ENCODE measurements around the gene PHIP. TPM values are rescaled to one million over a fixed set of nuclear protein-coding genes. Genes with fewer than 3 reads are reported as not detected.

The PHIP gene
- total RNA-seq, 1 experiment from 2014 or later: 53.6 TPM

DNA sequence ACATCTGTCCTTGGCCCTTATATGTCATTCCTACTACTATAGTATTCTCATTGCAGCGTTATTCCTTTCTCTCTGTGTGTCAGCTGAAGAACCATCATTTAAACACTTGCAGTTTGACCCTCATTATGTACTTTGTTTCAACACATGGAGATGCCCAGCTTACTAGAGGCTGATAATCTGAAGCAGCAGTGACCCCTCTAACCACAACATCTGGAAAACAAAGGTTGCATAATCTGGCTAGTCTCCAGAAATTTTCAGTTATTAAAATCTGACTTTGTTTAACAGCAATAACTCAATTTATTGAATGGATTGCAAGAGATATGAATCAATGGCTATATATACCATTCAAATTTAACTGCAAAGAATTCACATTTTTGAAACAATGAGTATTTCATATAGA, 6.6 kb upstream of the PHIP start:
- Histone ChIP-seq H2AK5ac (ENCODE audit: insufficient read length, low read length) (no peak overlapping the region), H3K9ac (ENCODE audit: extremely low read depth, insufficient read length, low read length) (no peak overlapping the region), H4K91ac (ENCODE audit: insufficient read length, low read depth, low read length) (no peak overlapping the region), H4K5ac (ENCODE audit: insufficient read length, low read depth, low read length) (no peak overlapping the region), H4K8ac (replicated peaks; ENCODE audit: insufficient read length, low read depth, low read length) (no peak overlapping the region), H3K4me2 (ENCODE audit: insufficient read depth, insufficient read length, low read length) (no peak overlapping the region), H4K20me1 (ENCODE audit: control insufficient read depth, insufficient read depth, insufficient read length) (no peaks in the 10 kb centered on the region), H2BK15ac (ENCODE audit: low read depth, low read length) (no peak overlapping the region), H3K23me2 (ENCODE audit: insufficient read length, low read depth, low read length, poor library complexity, severe bottlenecking) (no peaks in the 10 kb centered on the region), H3T11ph (ENCODE audit: low read length) (no peak overlapping the region), H3K27ac (ENCODE audit: insufficient read length, low read depth, low read length) (no peak overlapping the region), H2BK5ac (ENCODE audit: insufficient read length, low read length) (no peak overlapping the region), H2AFZ (ENCODE audit: low read length) (no peak overlapping the region), H3K27me3 (ENCODE audit: insufficient read depth, low read length) (no peaks in the 10 kb centered on the region), H3K18ac (ENCODE audit: insufficient read length, low read depth, low read length) (no peak overlapping the region), H3K56ac (ENCODE audit: insufficient read length, low read depth, low read length) (no peak overlapping the region), H2BK20ac (ENCODE audit: low read depth, low read length, poor library complexity, severe bottlenecking) (no peak overlapping the region), H3K23ac (ENCODE audit: insufficient read length, low read depth, low read length) (no peak overlapping the region), H3K4ac (ENCODE audit: low read depth, low read length) (no peak overlapping the region), H2BK120ac (ENCODE audit: low read depth, low read length, poor library complexity, severe bottlenecking) (no peak overlapping the region), H2BK12ac (ENCODE audit: insufficient read length, low read depth, low read length) (no peak overlapping the region), H3K79me2 (ENCODE audit: insufficient read depth, low read length) (no peaks in the 10 kb centered on the region), H3K79me1 (ENCODE audit: insufficient read depth, low read depth, low read length, poor library complexity, severe bottlenecking) (no peaks in the 10 kb centered on the region), H3K9me3 (ENCODE audit: control insufficient read depth, low read depth, low read length) (no peaks in the 10 kb centered on the region), H3K4me1 (ENCODE audit: insufficient read depth, low read length) (no peaks in the 10 kb centered on the region; the same call in 1 of the 2 replicates), H3K14ac (ENCODE audit: insufficient read depth, low read length) (no peak overlapping the region)
- no peak overlapping the region for H3K4me3 Mint-ChIP-seq
- H3K36me3 Mint-ChIP-seq (ENCODE audit: insufficient read depth in 1 of 3, low read depth in 3 of 3): no peaks in the 10 kb centered on the region
- H3K27me3 Mint-ChIP-seq (ENCODE audit: low read depth): no peaks in the 10 kb centered on the region
- DNase-seq: no peak
- TF ChIP-seq, protein P1, sequence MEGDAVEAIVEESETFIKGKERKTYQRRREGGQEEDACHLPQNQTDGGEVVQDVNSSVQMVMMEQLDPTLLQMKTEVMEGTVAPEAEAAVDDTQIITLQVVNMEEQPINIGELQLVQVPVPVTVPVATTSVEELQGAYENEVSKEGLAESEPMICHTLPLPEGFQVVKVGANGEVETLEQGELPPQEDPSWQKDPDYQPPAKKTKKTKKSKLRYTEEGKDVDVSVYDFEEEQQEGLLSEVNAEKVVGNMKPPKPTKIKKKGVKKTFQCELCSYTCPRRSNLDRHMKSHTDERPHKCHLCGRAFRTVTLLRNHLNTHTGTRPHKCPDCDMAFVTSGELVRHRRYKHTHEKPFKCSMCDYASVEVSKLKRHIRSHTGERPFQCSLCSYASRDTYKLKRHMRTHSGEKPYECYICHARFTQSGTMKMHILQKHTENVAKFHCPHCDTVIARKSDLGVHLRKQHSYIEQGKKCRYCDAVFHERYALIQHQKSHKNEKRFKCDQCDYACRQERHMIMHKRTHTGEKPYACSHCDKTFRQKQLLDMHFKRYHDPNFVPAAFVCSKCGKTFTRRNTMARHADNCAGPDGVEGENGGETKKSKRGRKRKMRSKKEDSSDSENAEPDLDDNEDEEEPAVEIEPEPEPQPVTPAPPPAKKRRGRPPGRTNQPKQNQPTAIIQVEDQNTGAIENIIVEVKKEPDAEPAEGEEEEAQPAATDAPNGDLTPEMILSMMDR (conservative IDR thresholded peaks at IDR 0.05): no peak
- WGBS (ENCODE audit: extremely low coverage, insufficient read length, low lambda C conversion rate): no CpG with 5 or more reads among the region's 1 CpG
- no peak overlapping the region for H3K27ac Mint-ChIP-seq
- no peaks in the 10 kb centered on the region for H3K9me3 Mint-ChIP-seq
- H3K4me1 Mint-ChIP-seq: peaks cover 8 to 15% of the 10 kb centered on the region in 2 experiments

Measured in H9 (cell line).